AG09309 (cell line): ENCODE measurements around the gene TCF7.

Source experiments
- DNase-seq: peaks from one replicate; pipeline ENCODE4 v3.0.0-alpha.2; 2010; ENCODE audit warnings: low read depth
- H3K4me3 ChIP-seq: 2 replicates; pipeline ENCODE4 v1.5.1; 2011; ENCODE audit warnings: mild to moderate bottlenecking, low read depth, low read length, moderate library complexity; ENCODE audit not compliant: control insufficient read depth
- CTCF ChIP-seq: IDR thresholded peaks from 2 replicates; pipeline ENCODE4 v1.5.1; 2011; ENCODE audit warnings: mild to moderate bottlenecking, low read depth, low read length, inconsistent platforms; ENCODE audit not compliant: insufficient read depth, control insufficient read depth; ENCODE audit errors: missing control alignments

The TCF7 gene

GRCh38 chr5:134139377-134139851, 24.9 kb downstream of the TCF7 start:
- no peak for TF ChIP-seq CTCF
- H3K4me3 ChIP-seq = no peak overlapping the region
- DNase-seq = no peak

GRCh38 chr5:134139891-134140469, 25.5 kb downstream of the TCF7 start:
- no peak overlapping the region for H3K4me3 ChIP-seq
- DNase-seq = no peak
- no peak for TF ChIP-seq CTCF

- no peak overlapping the region for H3K4me3 ChIP-seq
- DNase-seq = peak; percentile 24
- peak; percentile 85 for TF ChIP-seq CTCF
These were observed 26.2 kb downstream of the TCF7 start for GRCh38 chr5:134140530-134141201.

- no peak overlapping the region for H3K4me3 ChIP-seq
- TF ChIP-seq CTCF = peak; percentile 14
- no peak for DNase-seq
These were observed 27.0 kb downstream of the TCF7 start for GRCh38 chr5:134141331-134142050.

GRCh38 chr5:134142052-134142451, 27.6 kb downstream of the TCF7 start:
- no peak for TF ChIP-seq CTCF
- H3K4me3 ChIP-seq = no peak overlapping the region
- no peak for DNase-seq

- H3K4me3 ChIP-seq = no peak overlapping the region
- no peak for DNase-seq
- no peak for TF ChIP-seq CTCF
These were observed 28.3 kb downstream of the TCF7 start for GRCh38 chr5:134142806-134143205.
